Loucy (cell line): Measurements from ENCODE around the gene ACVRL1.
A peak's percentile ranks its signal among the peaks of the same experiment; 100 is the strongest.

ENCODE experiments used
- H2AFZ ChIP-seq: fragments of 200-600 bp; sonication (generic); 2 replicates; pipeline ENCODE4 v1.6.0; 2016; ENCODE audit warnings: antibody characterized with exemption, mild to moderate bottlenecking, low read length, moderate library complexity
- H3F3A ChIP-seq: fragments of 200-600 bp; 2 replicates; pipeline ENCODE4 v1.6.0; 2016; ENCODE audit warnings: antibody characterized with exemption, low read depth, mild to moderate bottlenecking
- H3K27me3 ChIP-seq: fragments of 200-600 bp; sonication (generic); 2 replicates; pipeline ENCODE4 v1.6.1; 2014; ENCODE audit warnings: low read length, mild to moderate bottlenecking; ENCODE audit not compliant: insufficient read depth, poor library complexity, severe bottlenecking
- H3K36me3 ChIP-seq: fragments of 200-600 bp; sonication (generic); 2 replicates; pipeline ENCODE4 v1.6.1; 2016; ENCODE audit warnings: low read length; ENCODE audit not compliant: insufficient read depth
- H3K4me1 ChIP-seq: fragments of 200-600 bp; sonication (generic); 2 replicates; pipeline ENCODE4 v1.5.1; 2014; ENCODE audit warnings: low read length, mild to moderate bottlenecking; ENCODE audit not compliant: insufficient read depth, poor library complexity, severe bottlenecking
- H3K4me2 ChIP-seq: fragments of 200-600 bp; sonication (generic); 2 replicates; pipeline ENCODE4 v1.6.0; 2014; ENCODE audit warnings: antibody characterized with exemption, low read length, low read depth, mild to moderate bottlenecking; ENCODE audit not compliant: poor library complexity, severe bottlenecking
- H3K4me3 ChIP-seq: fragments of 200-600 bp; sonication (generic); 2 replicates; pipeline ENCODE4 v1.5.1; 2014; ENCODE audit warnings: low read length, mild to moderate bottlenecking, mixed read lengths; ENCODE audit not compliant: poor library complexity, severe bottlenecking
- H3K79me2 ChIP-seq: fragments of 200-600 bp; sonication (generic); 2 replicates; pipeline ENCODE4 v1.6.1; 2014; ENCODE audit warnings: low read length; ENCODE audit not compliant: insufficient read depth
- H3K9ac ChIP-seq: fragments of 200-600 bp; sonication (generic); 2 replicates; pipeline ENCODE4 v1.6.0; 2014; ENCODE audit warnings: mild to moderate bottlenecking, low read depth, low read length, moderate library complexity; ENCODE audit not compliant: poor library complexity, severe bottlenecking
- H3K9me2 ChIP-seq: fragments of 200-600 bp; sonication (generic); replicated peaks from 2 replicates; pipeline ENCODE4 v1.6.1; 2016; ENCODE audit warnings: low read depth, low read length, mixed read lengths
- H3K9me3 ChIP-seq: fragments of 200-600 bp; sonication (generic); 2 replicates; pipeline ENCODE4 v1.6.1; 2014; ENCODE audit warnings: mild to moderate bottlenecking, antibody characterized with exemption, low read length, low read depth; ENCODE audit not compliant: insufficient read depth
- H4K20me1 ChIP-seq: fragments of 200-600 bp; sonication (generic); 2 replicates; pipeline ENCODE4 v1.6.0; 2014; ENCODE audit warnings: antibody characterized with exemption, low read length, mild to moderate bottlenecking; ENCODE audit not compliant: insufficient read depth, poor library complexity, severe bottlenecking
- CTCF ChIP-seq: fragments of 200-600 bp; sonication (generic); conservative IDR thresholded peaks from 2 replicates; pipeline ENCODE4 v1.5.1; 2014; ENCODE audit warnings: mild to moderate bottlenecking, antibody characterized with exemption, low read length
- EZH2phosphoT487 ChIP-seq: fragments of 200-600 bp; IDR thresholded peaks from 2 replicates; pipeline ENCODE4 v1.6.1; 2018; ENCODE audit warnings: antibody characterized with exemption, mild to moderate bottlenecking, moderate library complexity, borderline replicate concordance

Gene ACVRL1

DNA sequence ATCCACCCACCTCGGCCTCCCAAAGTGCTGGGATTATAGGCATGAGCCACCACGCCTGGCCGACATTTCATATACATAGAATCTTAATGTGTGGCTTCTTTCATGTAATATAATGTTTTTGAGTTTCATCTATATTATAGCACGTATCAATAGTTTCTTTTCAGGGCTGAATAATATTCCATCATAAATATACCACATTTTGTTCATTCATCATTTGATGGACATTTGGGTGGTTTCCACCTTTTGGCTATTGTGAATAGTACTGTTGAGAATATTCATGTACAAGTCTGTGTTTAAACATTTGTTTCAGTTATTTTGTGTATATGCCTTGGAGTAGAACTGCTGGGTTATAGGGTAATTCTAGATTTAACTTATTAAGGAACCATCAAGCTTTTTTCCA, 56.2 kb downstream of the ACVRL1 start:
- H3K79me2 ChIP-seq: peaks cover 94% of the 10 kb centered on the region
- peaks cover 10% of the 10 kb centered on the region for H3K36me3 ChIP-seq
- H3K27me3 ChIP-seq: no peaks in the 10 kb centered on the region
- H3K4me3 ChIP-seq: no peak overlapping the region
- peaks cover 31% of the 10 kb centered on the region for H3K4me1 ChIP-seq
- no peaks in the 10 kb centered on the region for H3K9me3 ChIP-seq
- H2AFZ ChIP-seq: no peak overlapping the region
- H3K4me2 ChIP-seq: no peak overlapping the region
- H3K9ac ChIP-seq: no peak overlapping the region
- peaks cover 28% of the 10 kb centered on the region for H4K20me1 ChIP-seq
- H3F3A ChIP-seq: no peaks in the 10 kb centered on the region
- H3K9me2 ChIP-seq: no peaks in the 10 kb centered on the region
- TF ChIP-seq CTCF: no peak
- TF ChIP-seq EZH2phosphoT487: no peak

DNA sequence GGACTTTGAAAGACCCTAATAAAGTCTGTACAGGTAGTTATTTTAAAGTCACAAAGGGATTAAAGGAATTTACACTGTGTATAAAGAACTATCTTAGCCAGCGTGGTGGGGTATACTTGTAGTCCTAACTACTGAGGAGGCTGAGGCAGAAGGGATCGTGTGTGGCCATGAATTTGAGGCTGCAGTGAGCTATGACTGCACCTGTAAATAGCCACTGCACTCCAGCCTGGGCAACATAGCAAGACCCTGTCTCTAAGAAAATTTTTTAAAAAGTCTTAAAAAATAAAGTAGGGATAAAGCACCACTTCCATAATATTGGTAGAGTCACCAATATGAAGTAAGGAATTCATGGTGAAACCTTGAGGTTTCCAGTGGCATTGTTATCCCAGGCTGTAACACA, 62.3 kb downstream of the ACVRL1 start:
- Histone ChIP-seq H3K9ac (no peak overlapping the region), H3K9me2 (no peaks in the 10 kb centered on the region), H3K4me1 (peaks cover 50% of the 10 kb centered on the region), H3K27me3 (no peaks in the 10 kb centered on the region), H3K9me3 (no peaks in the 10 kb centered on the region), H3K79me2 (peaks cover 86% of the 10 kb centered on the region), H3K4me2 (no peak overlapping the region), H4K20me1 (peaks cover 27% of the 10 kb centered on the region), H3K4me3 (no peak overlapping the region), H3K36me3 (no peaks in the 10 kb centered on the region), H3F3A (peaks cover 7% of the 10 kb centered on the region), H2AFZ (no peak overlapping the region)
- TF ChIP-seq EZH2phosphoT487 (no peak), CTCF (no peak)

DNA sequence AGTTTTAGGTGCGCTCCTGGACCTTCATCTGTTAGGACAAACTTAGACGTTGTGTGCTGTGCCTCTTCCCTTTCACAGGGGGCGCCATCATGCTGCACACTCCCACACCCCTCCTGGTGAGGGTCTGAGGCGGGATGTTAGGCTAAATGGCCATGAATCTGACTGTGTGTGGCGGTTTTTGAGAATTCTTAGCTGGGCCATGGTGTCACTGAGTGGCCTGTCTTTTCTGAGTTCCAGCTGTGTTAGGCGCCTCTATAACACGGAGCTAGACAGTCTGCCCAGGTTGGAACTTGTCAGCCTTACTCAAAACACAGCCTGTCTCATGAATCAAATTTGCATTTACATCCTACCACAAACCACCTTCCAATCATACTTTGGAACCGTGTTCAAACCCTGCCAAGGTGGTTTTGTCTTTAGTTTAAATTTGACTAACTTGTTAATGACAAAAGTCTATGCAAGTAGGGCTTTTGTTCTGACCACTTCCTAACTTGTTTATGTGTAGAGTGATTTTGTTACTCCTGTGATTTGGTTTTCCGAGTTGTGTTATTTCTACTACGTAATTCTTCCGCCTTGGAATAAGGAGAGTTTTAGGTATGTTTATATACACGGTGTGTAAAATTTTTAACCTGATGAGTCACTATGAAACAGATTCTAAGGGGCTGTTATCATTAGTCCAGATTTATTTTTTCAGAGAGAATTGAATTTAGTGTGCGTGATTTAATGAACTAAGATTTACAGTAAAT, 63.8 kb downstream of the ACVRL1 start:
- peaks cover 82% of the 10 kb centered on the region for H3K79me2 ChIP-seq
- H3K4me1 ChIP-seq: peaks cover 58% of the 10 kb centered on the region
- H2AFZ ChIP-seq: no peak overlapping the region
- no peaks in the 10 kb centered on the region for H3K9me2 ChIP-seq
- TF ChIP-seq CTCF (peak; percentile 95), EZH2phosphoT487 (no peak)
- H3K9ac ChIP-seq: peak overlapping the region; percentile 53
- no peaks in the 10 kb centered on the region for H3K9me3 ChIP-seq
- H3K4me2 ChIP-seq: peak overlapping the region; percentile 79
- H4K20me1 ChIP-seq: peaks cover 27% of the 10 kb centered on the region
- peak overlapping the region; percentile 61 for H3K4me3 ChIP-seq
- H3K27me3 ChIP-seq: no peaks in the 10 kb centered on the region
- peaks cover 7% of the 10 kb centered on the region; the same call in 1 of the 2 replicates for H3K36me3 ChIP-seq
- H3F3A ChIP-seq: peaks cover 7% of the 10 kb centered on the region
